NCI-H1105 treated with DMSO at 0.1 percent for 48 hours (cell line): ENCODE data around the gene TTLL8.

Experiments
- DNase-seq: peaks from one replicate; lab custom pipeline; 2025; lab: John Stamatoyannopoulos, UW

TTLL8 gene

GRCh38 chr22:50018608-50019285, 39.4 kb downstream of the TTLL8 start:
- no peak for DNase-seq

- DNase-seq, result no peak
These were observed 40.3 kb downstream of the TTLL8 start for GRCh38 chr22:50017701-50018224.

- no peak for DNase-seq
These were observed 41.0 kb downstream of the TTLL8 start for GRCh38 chr22:50016988-50017700.

GRCh38 chr22:50016308-50016987, 41.6 kb downstream of the TTLL8 start:
- DNase-seq, result no peak

GRCh38 chr22:50015451-50016307, 42.4 kb downstream of the TTLL8 start:
- DNase-seq, result no peak

- no peak for DNase-seq
These were observed 43.3 kb downstream of the TTLL8 start for GRCh38 chr22:50014655-50015401.

GRCh38 chr22:50014053-50014501, 44.0 kb downstream of the TTLL8 start:
- DNase-seq, result no peak

- no peak for DNase-seq
These were observed 45.6 kb downstream of the TTLL8 start, which contains the start of gene IL17REL for GRCh38 chr22:50012211-50013181. Gene IL17REL, minus strand, starts transcription at chr22:50012765. Its CDS starts 119 bp downstream, at chr22:50012646.

- DNase-seq, result no peak
These were observed 46.5 kb downstream of the TTLL8 start for GRCh38 chr22:50011447-50012210.

- no peak for DNase-seq
These were observed 47.2 kb downstream of the TTLL8 start for GRCh38 chr22:50010676-50011446.

- DNase-seq, result no peak
These were observed 48.1 kb downstream of the TTLL8 start for GRCh38 chr22:50009765-50010675.

- no peak for DNase-seq
These were observed 48.8 kb downstream of the TTLL8 start for GRCh38 chr22:50009251-50009650.

GRCh38 chr22:50008151-50009040, 49.7 kb downstream of the TTLL8 start:
- peak; percentile 51 for DNase-seq

- DNase-seq, result no peak
These were observed 51.0 kb downstream of the TTLL8 start for GRCh38 chr22:50007057-50007511.

GRCh38 chr22:50004918-50005317, 53.2 kb downstream of the TTLL8 start:
- no peak for DNase-seq

GRCh38 chr22:50002791-50003190, 55.3 kb downstream of the TTLL8 start:
- DNase-seq, result no peak
